Activated naive CD8-positive, alpha-beta T cell treated with anti-CD3 and anti-CD28 coated beads, Interleukin-2, amount 50 U/mL, for 24 hours (primary cell): Measurements from ENCODE around the gene CFAP52.

ENCODE experiments used
- ATAC-seq: fragments of 150-1000 bp; cut with Tn5 transposase; one replicate; pipeline ENCODE4 v1.10.0; 2021
- DNase-seq: peaks from one replicate; pipeline ENCODE4 v3.0.0; 2021
- H3K27ac Mint-ChIP-seq: one replicate; pipeline ENCODE4 v1.8.0; 2021; ENCODE audit warnings: mild to moderate bottlenecking, mixed read lengths
- H3K27me3 Mint-ChIP-seq: one replicate; pipeline ENCODE4 v1.8.0; 2021; ENCODE audit warnings: mixed read lengths
- H3K36me3 Mint-ChIP-seq: one replicate; pipeline ENCODE4 v1.8.0; 2021; ENCODE audit warnings: low read depth, mixed read lengths
- H3K4me1 Mint-ChIP-seq: one replicate; pipeline ENCODE4 v1.8.0; 2021; ENCODE audit warnings: mixed read lengths
- H3K4me3 Mint-ChIP-seq: one replicate; pipeline ENCODE4 v1.8.0; 2021; ENCODE audit warnings: mild to moderate bottlenecking, moderate library complexity, mixed read lengths
- H3K9me3 Mint-ChIP-seq: one replicate; pipeline ENCODE4 v1.8.0; 2021; ENCODE audit warnings: mixed read lengths

CFAP52 gene

GRCh38 chr17:9677896-9678295 lies 101.5 kb downstream of the CFAP52 start:
- Mint-ChIP-seq H3K27me3 (no peaks in the 10 kb centered on the region), H3K4me3 (no peak overlapping the region), H3K9me3 (peaks cover 13% of the 10 kb centered on the region), H3K4me1 (peaks cover 1% of the 10 kb centered on the region), H3K36me3 (peaks cover 3% of the 10 kb centered on the region), H3K27ac (no peak overlapping the region)
- DNase-seq = no peak
- ATAC-seq = no peak

DNA sequence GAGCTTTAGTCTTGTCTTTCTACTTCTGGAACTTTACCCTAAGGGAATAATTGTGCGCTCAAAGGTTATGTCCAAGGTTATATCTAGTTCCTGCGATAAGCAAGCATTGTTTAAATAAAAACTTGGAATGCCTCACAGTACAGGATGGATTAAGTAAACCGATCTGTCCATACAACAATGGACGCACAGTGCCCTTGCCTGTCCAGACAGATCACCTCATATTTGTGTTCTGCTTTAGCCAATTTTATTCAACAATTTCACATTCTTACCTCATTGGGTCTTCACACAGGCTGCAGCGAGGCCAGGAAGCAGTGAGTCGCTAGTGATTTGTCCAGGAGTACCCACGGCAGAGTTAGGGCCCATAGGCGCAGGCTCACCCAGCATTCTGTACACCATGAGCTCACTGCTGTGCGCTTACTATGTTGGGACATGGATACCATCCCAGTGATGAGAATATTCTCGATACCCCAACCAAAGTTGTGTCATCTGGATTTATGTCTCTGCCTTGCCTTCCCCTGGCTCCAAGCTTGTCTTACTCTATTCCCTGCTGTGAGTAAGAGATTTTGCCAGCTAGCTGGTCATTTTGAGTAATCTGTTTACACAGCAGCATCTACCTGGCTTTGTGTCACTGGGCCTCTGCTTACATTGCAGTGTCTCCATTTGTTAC lies 108.6 kb downstream of the CFAP52 start:
- no peaks in the 10 kb centered on the region for H3K4me1 Mint-ChIP-seq
- no peaks in the 10 kb centered on the region for H3K27me3 Mint-ChIP-seq
- H3K27ac Mint-ChIP-seq = no peak overlapping the region
- H3K4me3 Mint-ChIP-seq = no peak overlapping the region
- DNase-seq (no peak), ATAC-seq (no peak)
- H3K9me3 Mint-ChIP-seq = peaks cover 11% of the 10 kb centered on the region
- peaks cover 2% of the 10 kb centered on the region for H3K36me3 Mint-ChIP-seq
